Activated CD8-positive, alpha-beta memory T cell treated with anti-CD3 and anti-CD28 coated beads, Interleukin-2, amount 50 U/mL, for 4 hours (primary cell): ENCODE results near the gene PITRM1.
"Not testable (repeated sequence)": the region's sequence is repeated elsewhere in the genome, so short reads cannot be mapped to it uniquely, and the experiment has no call there.

Experiments
- DNase-seq: peaks from one replicate; pipeline ENCODE4 v3.0.0-alpha.2; 2020

PITRM1 gene

DNA sequence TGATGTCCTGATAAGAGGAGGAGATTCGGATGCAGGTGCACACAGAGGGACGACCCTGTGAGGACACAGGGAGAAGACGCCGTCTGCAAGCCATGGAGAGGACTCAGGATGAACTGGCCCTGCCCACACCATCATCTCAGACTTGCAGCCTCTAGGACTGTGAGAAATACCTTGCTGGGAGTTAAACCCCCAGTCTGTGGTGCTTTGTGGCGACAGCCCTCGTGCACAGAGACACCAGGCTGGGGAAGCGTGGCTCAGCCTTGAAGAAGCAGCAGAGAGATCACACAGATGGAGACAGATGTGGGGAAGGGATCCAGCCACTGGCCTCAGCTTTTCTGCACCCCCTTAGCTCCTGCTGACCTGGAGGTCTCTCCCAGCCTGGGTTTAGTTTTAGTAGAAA lies 26.3 kb upstream of the PITRM1 start:
- no peak for DNase-seq

- peak; percentile 65 for DNase-seq
These were observed 24.9 kb upstream of the PITRM1 start for GRCh38 chr10:3197348-3198003.

- no peak for DNase-seq
These were observed 24.4 kb upstream of the PITRM1 start for GRCh38 chr10:3196958-3197347.

- DNase-seq: no peak
These were observed 23.9 kb upstream of the PITRM1 start for GRCh38 chr10:3196482-3196881.

- no peak for DNase-seq
These were observed 23.1 kb upstream of the PITRM1 start for GRCh38 chr10:3195726-3196125.

DNA sequence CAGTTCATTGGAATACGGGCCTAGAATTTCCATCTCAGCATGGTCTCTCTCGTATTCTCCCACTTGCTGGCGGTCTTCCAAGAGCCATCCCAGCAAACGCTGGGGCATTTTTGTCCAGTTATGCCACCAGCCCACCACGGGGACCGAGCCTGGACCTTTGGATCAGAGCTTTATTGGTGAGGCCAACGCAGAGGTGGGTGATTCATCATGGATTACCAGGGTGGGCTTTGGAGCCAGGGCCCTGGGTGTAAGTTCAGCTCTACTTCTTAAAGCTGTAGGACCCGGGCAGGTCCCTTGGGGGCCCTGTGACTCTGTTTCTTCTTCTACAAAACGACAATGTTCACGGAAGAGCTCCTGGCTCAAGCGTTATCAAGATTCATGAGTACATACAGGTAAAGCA lies 22.7 kb upstream of the PITRM1 start:
- no peak for DNase-seq

DNA sequence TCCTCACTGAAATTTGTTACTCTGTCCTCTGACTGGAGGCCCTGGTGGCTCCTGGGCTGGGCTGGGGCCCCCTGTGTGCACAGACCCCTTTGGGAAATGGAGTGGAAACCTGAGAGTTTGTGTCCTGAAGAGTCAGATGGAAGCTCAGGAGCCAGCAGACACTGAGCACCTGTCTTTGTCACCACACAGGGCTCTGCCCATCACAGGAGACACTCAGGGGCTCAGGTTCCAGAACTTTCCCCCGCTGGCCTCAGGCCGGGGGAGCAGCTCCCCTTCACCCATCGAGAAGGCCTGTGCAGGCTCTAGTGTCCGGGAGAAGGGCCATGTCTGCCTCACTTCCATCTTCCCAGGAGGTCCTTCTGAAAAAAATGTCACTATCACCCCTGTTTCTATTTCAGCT lies 22.3 kb upstream of the PITRM1 start:
- DNase-seq: no peak

GRCh38 chr10:3193751-3194150 lies 21.2 kb upstream of the PITRM1 start:
- no peak for DNase-seq

- DNase-seq: peak; percentile 59
These were observed 20.5 kb upstream of the PITRM1 start for GRCh38 chr10:3192856-3193635.

DNA sequence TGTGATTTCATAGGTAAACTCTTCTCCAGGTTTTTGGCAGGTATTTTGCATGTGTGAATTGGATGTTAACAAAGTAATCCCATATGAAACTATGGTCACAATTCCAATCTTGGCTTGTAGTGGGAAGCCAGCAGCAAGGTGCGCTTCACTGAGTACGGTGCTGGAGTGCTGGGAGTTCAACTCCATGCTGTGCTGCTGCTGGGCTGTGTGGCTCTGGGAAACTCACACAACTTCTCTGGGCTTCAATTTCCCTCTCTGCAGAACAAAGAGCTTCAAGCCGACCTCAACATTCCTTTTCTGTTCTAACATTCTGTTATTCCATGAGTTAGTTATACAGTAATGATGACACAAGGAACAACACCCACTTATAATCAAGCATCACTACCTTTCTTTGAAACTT lies 18.2 kb upstream of the PITRM1 start:
- no peak for DNase-seq

- DNase-seq: not testable (repeated sequence)
These were observed 14.6 kb upstream of the PITRM1 start for GRCh38 chr10:3187229-3187628.

DNA sequence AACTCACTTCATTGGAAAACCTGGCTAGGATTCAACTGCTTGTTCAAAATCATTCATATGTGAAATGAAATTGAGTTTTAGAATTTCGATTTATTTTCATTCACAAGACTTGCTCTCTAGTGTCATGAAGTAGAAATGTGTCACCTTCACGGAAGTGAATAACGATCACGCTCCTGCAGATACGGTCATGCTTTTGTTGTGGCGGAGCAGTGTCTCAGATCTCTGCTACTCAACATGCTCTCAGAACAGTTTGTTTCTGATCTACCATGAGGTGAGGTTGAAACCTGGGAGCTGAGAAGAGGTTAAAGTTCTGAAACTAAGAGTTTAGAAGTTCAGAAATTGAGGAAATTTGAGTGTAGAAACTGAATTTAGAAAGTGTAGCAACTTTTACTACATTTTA lies 13.8 kb upstream of the PITRM1 start:
- peak; percentile 41 for DNase-seq

DNA sequence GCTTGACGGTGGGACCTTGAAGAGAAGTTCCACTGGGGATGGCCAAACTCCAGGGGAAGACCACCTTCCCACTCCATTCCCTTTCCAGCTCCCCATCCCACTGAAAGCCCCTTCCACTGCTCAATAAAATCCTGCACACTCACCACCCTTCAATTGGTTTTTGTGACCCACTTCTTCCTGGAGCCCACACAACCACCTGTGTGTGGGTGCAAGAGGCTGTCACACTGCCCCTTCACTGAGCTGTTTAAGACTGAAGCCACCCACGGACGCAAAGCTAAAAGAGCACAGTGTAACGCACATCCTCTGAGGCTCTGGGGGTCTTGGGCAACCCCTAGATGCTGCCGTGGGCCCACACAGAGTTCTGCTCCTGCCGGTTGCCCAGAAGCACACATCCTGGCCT lies 12.8 kb upstream of the PITRM1 start:
- DNase-seq: no peak

DNA sequence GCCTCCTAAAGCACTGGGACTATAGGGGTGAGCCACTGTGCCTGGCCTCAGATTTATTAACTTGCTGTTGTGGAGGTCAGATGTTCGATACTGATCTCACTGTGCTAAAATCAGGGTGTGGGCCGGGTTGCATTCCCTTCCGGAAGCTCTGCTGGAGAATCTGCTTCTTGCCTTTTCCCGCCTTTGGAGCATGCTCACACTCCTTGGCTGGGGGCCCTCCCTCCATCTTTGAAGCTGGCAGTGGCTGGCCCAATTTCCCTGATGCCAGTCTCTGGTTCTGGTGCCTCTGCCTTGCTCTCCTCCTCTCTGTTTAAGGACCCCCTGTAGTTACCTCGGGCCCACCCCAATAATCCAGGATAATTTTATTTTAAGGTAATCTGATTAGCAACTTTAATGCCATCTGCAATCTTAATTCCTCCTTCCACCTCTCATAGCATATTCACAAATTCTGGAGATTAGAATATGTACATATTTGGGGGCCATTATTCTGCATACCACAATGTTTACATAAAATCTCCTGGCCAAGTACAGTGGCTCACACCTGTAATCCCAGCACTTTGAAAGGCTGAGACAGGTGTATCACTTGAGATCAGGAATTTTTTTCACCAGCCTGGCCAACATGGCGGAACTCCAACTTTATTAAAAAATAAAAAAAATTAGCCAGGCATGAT lies 7.9 kb upstream of the PITRM1 start:
- no peak for DNase-seq

GRCh38 chr10:3179174-3179573 lies 6.6 kb upstream of the PITRM1 start:
- no peak for DNase-seq

- no peak for DNase-seq
These were observed 5.5 kb upstream of the PITRM1 start for GRCh38 chr10:3178042-3178441.

DNA sequence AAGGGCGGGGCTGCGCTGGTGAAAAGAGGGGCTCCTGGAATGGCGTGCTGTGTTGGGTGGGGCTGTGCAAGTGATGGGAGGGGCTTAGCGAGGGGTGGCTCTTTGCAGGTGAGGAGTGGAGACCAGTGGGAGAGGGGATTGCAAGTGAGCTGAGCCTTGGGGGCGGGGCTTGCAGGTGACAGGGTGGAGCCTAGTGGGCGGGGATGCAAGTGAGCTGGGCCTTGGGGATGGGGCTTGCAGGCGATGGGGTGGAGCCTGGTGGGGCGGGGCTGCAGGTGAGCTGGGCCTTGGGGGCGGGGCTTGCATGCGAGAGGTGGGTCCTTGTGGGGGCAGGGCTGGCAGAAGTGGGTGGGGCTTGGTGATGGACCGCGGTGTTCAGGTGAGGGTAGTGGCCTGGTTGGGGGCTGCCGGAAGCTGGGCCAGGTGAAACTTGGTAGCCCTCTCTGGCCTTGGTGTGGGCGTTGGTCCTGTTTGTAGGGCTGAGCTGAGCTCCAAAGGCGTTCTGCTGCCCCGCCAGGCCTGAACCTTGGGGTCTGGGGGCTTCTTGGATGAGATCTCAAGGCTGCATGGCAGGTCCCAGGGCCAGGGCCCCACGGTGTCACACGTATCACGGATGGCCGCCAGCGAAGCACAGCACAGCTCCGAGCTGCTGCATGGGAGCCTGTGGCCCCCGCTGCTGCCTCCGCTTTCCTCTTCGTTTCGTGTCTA lies 743 bp upstream of the PITRM1 start:
- no peak for DNase-seq

- DNase-seq: no peak
These were observed 519 bp downstream of the PITRM1 start for GRCh38 chr10:3172081-3172445.

- not testable (repeated sequence) for DNase-seq
These were observed 1.1 kb downstream of the PITRM1 start for GRCh38 chr10:3171488-3171887.

DNA sequence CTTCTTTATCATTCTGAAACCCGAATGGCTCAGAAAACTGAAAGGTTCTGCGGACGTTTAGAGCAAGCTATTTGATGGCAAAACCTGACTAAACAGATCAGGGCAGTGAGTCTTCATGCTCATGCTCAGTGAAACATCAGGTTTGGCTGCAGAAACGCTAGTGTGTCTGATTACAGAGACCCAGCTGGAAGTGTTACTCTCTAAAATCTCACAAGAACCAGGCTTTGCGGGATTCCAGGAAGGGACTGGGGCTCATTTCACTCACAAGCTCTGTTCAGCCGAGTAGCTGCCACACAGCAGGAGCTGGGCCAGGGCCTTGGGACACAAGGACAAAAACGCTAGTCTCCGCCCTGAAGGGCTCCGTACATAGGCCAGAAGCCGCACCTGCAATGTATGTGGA lies 2.9 kb downstream of the PITRM1 start:
- no peak for DNase-seq

DNA sequence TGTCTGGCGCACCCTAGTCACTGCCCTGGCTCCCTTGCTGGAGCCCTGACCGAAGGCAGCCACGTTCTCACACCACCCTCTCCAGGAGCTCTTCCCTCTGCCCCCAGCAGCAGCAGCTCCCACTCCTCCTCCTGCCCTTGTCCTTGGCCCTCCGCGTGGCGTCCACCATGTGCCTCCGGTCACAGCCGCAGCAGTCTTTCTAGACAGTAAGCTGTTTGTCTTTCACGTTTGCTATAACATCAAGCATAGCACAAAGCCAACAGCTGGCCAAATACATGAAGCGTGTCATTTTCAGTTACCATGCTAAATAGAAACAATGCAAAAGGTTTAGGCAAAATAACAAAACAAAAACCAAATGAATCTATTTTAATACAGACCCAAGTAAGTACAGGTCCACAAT lies 3.3 kb downstream of the PITRM1 start:
- DNase-seq: no peak

- DNase-seq: no peak
These were observed 4.8 kb downstream of the PITRM1 start for GRCh38 chr10:3167611-3168330.
